H1 (cell line): ENCODE results near the gene IFT172. TPM values are rescaled to one million over a fixed set of nuclear protein-coding genes. Genes with fewer than 3 reads are reported as not detected.

Experiments used
- CBX5 ChIP-seq: fragments of 300-800, 300-1000 bp; sonication (generic); IDR thresholded peaks from 2 replicates; pipeline ENCODE4 v1.7.1; 2016; ENCODE audit warnings: antibody characterized with exemption, low read length, low read depth
- CHD2 ChIP-seq: IDR thresholded peaks from 2 replicates; pipeline ENCODE4 v1.6.1; 2012; ENCODE audit warnings: low read length, improper control_type of control experiment
- CTBP2 ChIP-seq: IDR thresholded peaks from 2 replicates; pipeline ENCODE4 v1.7.0; 2011; ENCODE audit warnings: borderline replicate concordance, mild to moderate bottlenecking, moderate library complexity, mixed read lengths, low read length; ENCODE audit not compliant: insufficient read depth, insufficient read length
- EGR1 ChIP-seq: IDR thresholded peaks from 2 replicates; pipeline ENCODE4 v1.6.1; 2011; ENCODE audit warnings: low read depth, low read length, borderline replicate concordance
- HDAC6 ChIP-seq: IDR thresholded peaks from one replicate; pipeline ENCODE4 v1.7.1; 2012; ENCODE audit warnings: low read depth, mild to moderate bottlenecking, inconsistent platforms, low read length, moderate library complexity
- KDM4A ChIP-seq: IDR thresholded peaks from one replicate; pipeline ENCODE4 v1.7.1; 2012; ENCODE audit warnings: low read depth, mild to moderate bottlenecking, moderate library complexity, low read length, inconsistent platforms; ENCODE audit not compliant: severe bottlenecking
- KDM5A ChIP-seq: fragments of 200-600 bp; IDR thresholded peaks from 2 replicates; pipeline ENCODE4 v1.7.1; 2012; ENCODE audit warnings: mild to moderate bottlenecking, low read length, inconsistent platforms, mixed read lengths
- POU5F1 ChIP-seq: IDR thresholded peaks from 2 replicates; pipeline ENCODE4 v1.6.1; 2011; ENCODE audit warnings: low read depth, mild to moderate bottlenecking, low read length, moderate library complexity
- SAP30 ChIP-seq: fragments of 300-600 bp; sonication (generic); IDR thresholded peaks from 2 replicates; pipeline ENCODE4 v1.7.1; 2012; ENCODE audit warnings: low read length, moderate library complexity, mild to moderate bottlenecking, inconsistent platforms; ENCODE audit not compliant: insufficient read depth, insufficient replicate concordance
- SIRT6 ChIP-seq: IDR thresholded peaks from one replicate; pipeline ENCODE4 v1.7.1; 2012; ENCODE audit warnings: low read length, inconsistent platforms
- SP1 ChIP-seq: IDR thresholded peaks from 2 replicates; pipeline ENCODE4 v1.6.1; 2011; ENCODE audit warnings: low read depth, low read length
- SP2 ChIP-seq: IDR thresholded peaks from 2 replicates; pipeline ENCODE4 v1.6.1; 2012; ENCODE audit warnings: mild to moderate bottlenecking, low read length, inconsistent platforms
- SUZ12 ChIP-seq: fragments of 200-600 bp; sonication (generic); IDR thresholded peaks from 2 replicates; pipeline ENCODE4 v1.6.1; 2012; ENCODE audit warnings: mild to moderate bottlenecking, inconsistent platforms, low read length, moderate library complexity, mixed read lengths
- TBP ChIP-seq: IDR thresholded peaks from 2 replicates; pipeline ENCODE4 v1.6.1; 2011; ENCODE audit warnings: low read depth, low read length, improper control_type of control experiment
- TCF12 ChIP-seq: IDR thresholded peaks from 2 replicates; pipeline ENCODE4 v1.6.1; 2011; ENCODE audit warnings: low read depth, mild to moderate bottlenecking, low read length
- ZNF274 ChIP-seq: IDR thresholded peaks from 2 replicates; pipeline ENCODE4 v1.7.0; 2012; ENCODE audit warnings: low read length, borderline replicate concordance; ENCODE audit errors: extremely low read depth
- polyA plus RNA-seq, 7 experiments: library from polyadenylated mRNA; depleted of rRNA in 3 of 7; stranded (reverse) in 5 of 7; unstranded in 2 of 7; fragments of >200 nt in 5 of 7; fragments of 200-250 nt in 2 of 7; gene quantifications; 1 replicate in 5 of 7; 2 replicates in 1 of 7; 4 replicates in 1 of 7; pipeline versions ENCODE4 v1.2.1 to v1.2.3, GENCODE V29; 2011 to 2013; ENCODE audit warnings: missing spikeins in 2 of 7, mixed read lengths in 2 of 7
- total RNA-seq: library from RNA; stranded (reverse); fragmentation: NEBNext Ultra II Directional; extraction: Animal tissue kit (Norgen Biotek cat#: 25700); gene quantifications from 2 replicates; pipeline ENCODE4 v1.2.1, GENCODE V29; 2021

IFT172 gene
- total and polyA plus RNA-seq, 2 of the 8 experiments (the other 6 are each of a cell fraction or from before 2014, with no cell fraction given) = 13.5 to 14.0 TPM

- TF ChIP-seq CTBP2 = no peak
- no peak for TF ChIP-seq POU5F1
- peak; percentile 76; the same call in 1 of the 2 replicates for TF ChIP-seq SP1
- no peak for TF ChIP-seq CHD2
- TF ChIP-seq ZNF274 = no peak
- TF ChIP-seq SIRT6 = no peak
- no peak for TF ChIP-seq SAP30
- peak; percentile 83 for TF ChIP-seq KDM4A
- peak; percentile 66 for TF ChIP-seq TBP
- TF ChIP-seq EGR1 = 0 out of 2 replicates have a peak, but pooled peaks have one; percentile 6
- no peak for TF ChIP-seq KDM5A
- no peak for TF ChIP-seq CBX5
- TF ChIP-seq SUZ12 = no peak
- TF ChIP-seq SP2 = no peak
- TF ChIP-seq TCF12 = no peak
- TF ChIP-seq HDAC6 = no peak
Measured at GRCh38 chr2:27428213-27428977, 61.1 kb downstream of the IFT172 start, which contains the start of gene NRBP1 (continued).
